NCI-H1436 treated with DMSO at 0.1 percent for 48 hours (cell line): ENCODE measurements around the gene FAM131C.
"Not testable (repeated sequence)": the region's sequence is repeated elsewhere in the genome, so short reads cannot be mapped to it uniquely, and the experiment has no call there.

ENCODE experiments used
- DNase-seq: peaks from one replicate; lab custom pipeline; 2025; lab: John Stamatoyannopoulos, UW

FAM131C gene

GRCh38 chr1:16076865-16077238, 3.4 kb upstream of the FAM131C start:
- DNase-seq = no peak

GRCh38 chr1:16076031-16076864, 2.8 kb upstream of the FAM131C start:
- no peak for DNase-seq

- no peak for DNase-seq
Observed at GRCh38 chr1:16075337-16076030, 2.0 kb upstream of the FAM131C start.

- DNase-seq = no peak
Observed at GRCh38 chr1:16074217-16074616, 766 bp upstream of the FAM131C start.

GRCh38 chr1:16072616-16073484, 601 bp downstream of the FAM131C start:
- DNase-seq = no peak

- DNase-seq = no peak
Observed at GRCh38 chr1:16072095-16072494, 1.4 kb downstream of the FAM131C start.

GRCh38 chr1:16071614-16072013, 1.8 kb downstream of the FAM131C start:
- DNase-seq = no peak

GRCh38 chr1:16070640-16071355, 2.7 kb downstream of the FAM131C start:
- DNase-seq = no peak

GRCh38 chr1:16068356-16069270, 4.8 kb downstream of the FAM131C start:
- DNase-seq = no peak

- DNase-seq = no peak
Observed at GRCh38 chr1:16067933-16068332, 5.5 kb downstream of the FAM131C start.

- DNase-seq = peak; percentile 8
Observed at GRCh38 chr1:16067127-16067768, 6.2 kb downstream of the FAM131C start.

GRCh38 chr1:16066245-16066644, 7.2 kb downstream of the FAM131C start:
- DNase-seq = no peak

- no peak for DNase-seq
Observed at GRCh38 chr1:16065269-16065576, 8.2 kb downstream of the FAM131C start.

- no peak for DNase-seq
Observed at GRCh38 chr1:16064536-16065268, 8.7 kb downstream of the FAM131C start.

GRCh38 chr1:16063921-16064320, 9.5 kb downstream of the FAM131C start:
- DNase-seq = no peak

- DNase-seq = no peak
Observed at GRCh38 chr1:16063226-16063829, 10.1 kb downstream of the FAM131C start.

GRCh38 chr1:16062687-16063075, 10.8 kb downstream of the FAM131C start:
- DNase-seq = not testable (repeated sequence)

GRCh38 chr1:16061989-16062686, 11.3 kb downstream of the FAM131C start:
- DNase-seq = not testable (repeated sequence)

GRCh38 chr1:16061266-16061665, 12.2 kb downstream of the FAM131C start:
- no peak for DNase-seq
